ENCODE measurements around the gene SH3PXD2A. TPM values are rescaled to one million over a fixed set of nuclear protein-coding genes. Genes with fewer than 3 reads are reported as not detected.
"Not testable (repeated sequence)": the region's sequence is repeated elsewhere in the genome, so short reads cannot be mapped to it uniquely, and the experiment has no call there.

SH3PXD2A gene
- total RNA-seq, 4 donors from 2014 or later, result 9.4 to 20.6 (median 11.2) TPM

DNA sequence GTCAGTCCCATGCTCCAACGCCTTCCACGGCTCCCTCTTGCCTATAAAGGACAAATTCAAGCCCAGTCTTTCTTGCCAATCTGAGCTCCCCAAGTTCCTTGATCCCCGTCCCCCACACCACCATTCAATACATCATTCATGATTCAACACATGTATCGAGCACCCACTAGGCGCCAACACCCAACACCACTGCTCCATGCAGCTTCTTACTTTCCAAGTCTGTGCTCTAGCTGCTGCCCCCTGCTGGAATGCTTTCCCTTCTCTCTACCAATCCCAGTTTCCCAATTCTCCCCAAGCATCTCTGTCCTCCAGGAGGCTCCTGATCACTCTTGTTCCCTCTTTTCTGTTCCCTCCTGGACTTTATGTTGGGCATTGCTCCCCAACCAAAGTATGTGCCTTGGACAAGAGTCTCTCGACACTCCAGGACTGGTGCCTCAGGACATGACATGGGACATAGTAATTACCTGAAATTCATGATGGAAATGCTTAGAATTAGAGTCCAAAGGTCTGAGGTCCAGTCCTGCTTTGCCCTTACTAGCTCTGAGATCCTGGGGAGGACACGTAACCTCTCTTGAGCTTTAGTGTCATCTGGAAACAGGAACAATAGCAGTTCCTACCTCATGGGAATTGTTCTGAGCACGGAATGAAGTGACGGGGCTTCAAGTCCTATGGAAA is 189.2 kb downstream of the SH3PXD2A start:
- intact Hi-C loops (cut with DNase I), result no loop called here
- Histone ChIP-seq H3K27me3 (no peaks in the 10 kb centered on the region), H3K9me3 (no peaks in the 10 kb centered on the region), H3K36me3 (no peaks in the 10 kb centered on the region), H3K4me3 (replicated peaks in 1 of 3) (no peak overlapping the region), H3K27ac (no peak overlapping the region), H3K4me1 (peaks cover 15 to 42% of the 10 kb centered on the region in 2 donors)
- peak in 1 of 2 donors; percentile 31 for DNase-seq
- 88 to 98% methylated on average over 9 of the region's 9 CpGs for WGBS, 2 donors
- TF ChIP-seq, protein P1, sequence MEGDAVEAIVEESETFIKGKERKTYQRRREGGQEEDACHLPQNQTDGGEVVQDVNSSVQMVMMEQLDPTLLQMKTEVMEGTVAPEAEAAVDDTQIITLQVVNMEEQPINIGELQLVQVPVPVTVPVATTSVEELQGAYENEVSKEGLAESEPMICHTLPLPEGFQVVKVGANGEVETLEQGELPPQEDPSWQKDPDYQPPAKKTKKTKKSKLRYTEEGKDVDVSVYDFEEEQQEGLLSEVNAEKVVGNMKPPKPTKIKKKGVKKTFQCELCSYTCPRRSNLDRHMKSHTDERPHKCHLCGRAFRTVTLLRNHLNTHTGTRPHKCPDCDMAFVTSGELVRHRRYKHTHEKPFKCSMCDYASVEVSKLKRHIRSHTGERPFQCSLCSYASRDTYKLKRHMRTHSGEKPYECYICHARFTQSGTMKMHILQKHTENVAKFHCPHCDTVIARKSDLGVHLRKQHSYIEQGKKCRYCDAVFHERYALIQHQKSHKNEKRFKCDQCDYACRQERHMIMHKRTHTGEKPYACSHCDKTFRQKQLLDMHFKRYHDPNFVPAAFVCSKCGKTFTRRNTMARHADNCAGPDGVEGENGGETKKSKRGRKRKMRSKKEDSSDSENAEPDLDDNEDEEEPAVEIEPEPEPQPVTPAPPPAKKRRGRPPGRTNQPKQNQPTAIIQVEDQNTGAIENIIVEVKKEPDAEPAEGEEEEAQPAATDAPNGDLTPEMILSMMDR (IDR thresholded peaks at IDR 0.05), result peak in 2 of 6 experiments; percentile 26 to 37
- no peak for TF ChIP-seq POLR2A (IDR thresholded peaks at IDR 0.05)

DNA sequence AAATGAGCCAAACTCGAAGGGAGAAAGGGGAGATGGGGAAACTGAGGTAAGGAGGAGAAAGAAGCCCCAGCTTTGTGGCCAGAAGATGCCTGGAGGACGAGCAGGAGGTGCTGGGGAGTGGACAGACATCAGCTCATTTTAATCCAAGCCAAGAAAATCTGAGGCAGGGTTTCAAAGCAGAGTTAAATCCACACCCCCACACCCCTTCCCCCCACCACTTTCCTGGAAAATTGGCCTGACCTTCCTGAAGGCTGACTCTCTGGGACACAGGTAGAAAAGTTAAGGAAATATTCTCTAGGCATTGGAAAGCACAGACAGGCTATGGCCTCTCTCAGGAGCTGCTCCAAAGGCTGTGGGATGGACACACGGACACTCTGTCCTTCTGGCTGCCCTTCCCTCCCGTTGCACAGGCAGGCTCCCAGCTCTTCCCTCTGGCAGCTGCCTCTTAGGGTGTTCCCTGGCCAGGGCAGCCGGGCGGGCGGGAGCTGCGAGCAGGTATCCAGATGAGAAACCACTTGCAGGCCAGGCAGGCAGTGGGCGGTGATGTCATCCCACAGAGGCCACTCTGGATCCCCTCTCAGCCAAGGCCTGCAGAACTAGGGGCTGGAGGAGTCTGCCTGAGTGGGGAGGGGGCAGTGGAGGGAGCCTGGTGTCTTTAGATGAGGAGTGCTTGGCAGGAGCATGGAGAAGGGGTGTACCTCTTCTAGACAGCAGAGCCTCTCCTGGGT is 190.1 kb downstream of the SH3PXD2A start:
- H3K27me3 ChIP-seq, result no peaks in the 10 kb centered on the region
- peaks cover 19 to 50% of the 10 kb centered on the region in 2 donors for H3K4me1 ChIP-seq
- no peak overlapping the region for H3K27ac ChIP-seq
- TF ChIP-seq, protein P1 (IDR thresholded peaks at IDR 0.05), result no peak
- no peak for TF ChIP-seq POLR2A (IDR thresholded peaks at IDR 0.05)
- intact Hi-C loops (cut with DNase I), result no loop called here
- 76 to 83% methylated on average over 9 of the region's 9 CpGs for WGBS, 2 donors
- DNase-seq, result peak; percentile 29 to 32
- no peaks in the 10 kb centered on the region for H3K9me3 ChIP-seq
- H3K36me3 ChIP-seq, result no peaks in the 10 kb centered on the region
- no peak overlapping the region for H3K4me3 ChIP-seq (replicated peaks in 1 of 3)

DNA sequence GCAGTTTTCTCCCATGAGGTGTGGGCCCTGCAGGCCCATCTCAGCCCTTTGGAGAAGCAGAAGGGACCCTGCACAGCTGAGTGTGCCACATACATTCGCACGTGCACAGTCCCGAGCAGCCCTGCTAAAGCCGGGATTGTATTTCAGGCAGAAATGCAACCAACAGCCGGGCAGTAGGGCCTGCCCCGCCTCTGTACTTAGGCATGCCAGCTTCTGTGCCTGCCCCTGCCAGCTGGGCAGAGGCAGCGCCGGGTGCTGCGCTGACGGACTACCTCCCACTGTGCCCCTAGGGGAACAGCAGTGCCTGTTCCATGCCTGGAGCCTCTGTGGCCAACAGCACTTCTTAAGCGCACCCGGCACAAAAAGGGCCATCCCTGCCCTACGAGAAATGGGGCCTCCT is 191.6 kb downstream of the SH3PXD2A start:
- Histone ChIP-seq H3K27me3 (no peaks in the 10 kb centered on the region), H3K4me3 (replicated peaks in 1 of 3) (no peak overlapping the region), H3K4me1 (peaks cover 19 to 53% of the 10 kb centered on the region in 2 donors), H3K9me3 (no peaks in the 10 kb centered on the region), H3K36me3 (no peaks in the 10 kb centered on the region), H3K27ac (no peak overlapping the region)
- 49 to 67% methylated on average over 7 to 9 of the region's 13 CpGs for WGBS, 2 donors
- TF ChIP-seq, protein P1 (IDR thresholded peaks at IDR 0.05), result peak in 1 of 6 experiments; percentile 12
- TF ChIP-seq POLR2A (IDR thresholded peaks at IDR 0.05), result peak in 1 of 2 donors; percentile 8
- peak; percentile 77 to 81 for DNase-seq
- intact Hi-C loops (cut with DNase I), result no loop called here

DNA sequence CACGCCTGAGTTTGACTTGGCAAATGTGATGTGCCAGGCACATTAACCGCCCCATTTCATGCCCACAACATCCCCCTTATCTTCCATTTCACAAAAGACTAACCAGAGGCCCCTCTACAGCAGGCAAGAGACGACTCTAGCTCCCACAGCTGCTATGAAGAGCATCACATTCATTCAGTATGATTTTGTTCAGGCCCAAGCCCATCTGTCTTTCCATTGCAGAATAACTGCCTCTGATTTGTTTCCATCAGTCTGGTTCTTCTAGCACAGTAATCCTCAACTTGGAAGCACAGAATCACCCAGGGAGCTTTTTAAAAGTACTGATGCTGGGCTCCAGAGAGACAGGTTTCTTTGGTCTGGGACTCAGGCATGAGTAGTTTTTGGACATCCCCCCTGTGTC is 192.1 kb downstream of the SH3PXD2A start:
- H3K9me3 ChIP-seq, result no peaks in the 10 kb centered on the region
- H3K4me1 ChIP-seq, result peaks cover 13 to 48% of the 10 kb centered on the region in 2 donors
- no peaks in the 10 kb centered on the region for H3K27me3 ChIP-seq
- WGBS, 2 donors, result 98% methylated on average over 3 of the region's 3 CpGs
- no peak for TF ChIP-seq POLR2A (IDR thresholded peaks at IDR 0.05)
- TF ChIP-seq, protein P1 (IDR thresholded peaks at IDR 0.05), result no peak
- intact Hi-C loops (cut with DNase I), result no loop called here
- no peak overlapping the region for H3K4me3 ChIP-seq (replicated peaks in 1 of 3)
- DNase-seq, result no peak
- no peak overlapping the region for H3K27ac ChIP-seq
- H3K36me3 ChIP-seq, result no peaks in the 10 kb centered on the region

DNA sequence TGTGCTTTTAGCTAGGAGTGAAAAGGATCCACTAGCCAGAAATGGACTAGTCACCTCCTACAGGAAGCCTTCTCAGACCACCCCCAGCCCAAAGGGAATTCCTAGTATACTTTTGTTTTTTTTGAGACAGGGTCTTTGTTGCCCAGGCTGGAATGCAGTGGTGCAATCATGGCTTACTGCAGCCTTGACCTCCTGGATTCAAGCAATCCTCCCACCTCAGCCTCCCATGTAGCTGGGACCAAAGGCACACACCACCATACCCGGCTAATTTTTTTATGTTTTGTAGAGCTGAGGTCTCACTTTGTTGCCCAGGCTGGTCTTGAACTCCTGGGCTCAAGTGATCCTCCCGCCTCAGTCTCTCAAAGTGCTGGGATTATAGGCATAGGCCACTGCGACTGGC is 192.7 kb downstream of the SH3PXD2A start:
- intact Hi-C loops (cut with DNase I); H3K27ac ChIP-seq; H3K36me3 ChIP-seq; DNase-seq; H3K4me3 ChIP-seq (replicated peaks in 1 of 3); H3K27me3 ChIP-seq; H3K9me3 ChIP-seq: not testable (repeated sequence)
- WGBS, 2 donors, result 100% methylated on average over 3 of the region's 3 CpGs
- peaks cover 13 to 42% of the 10 kb centered on the region in 2 donors for H3K4me1 ChIP-seq
